Fibroblast of lung (primary cell): Measurements from ENCODE around the gene DSTYK.

ENCODE experiments used
- CTCF ChIP-seq, 2 donors: IDR thresholded peaks in 1 of 2; conservative IDR thresholded peaks in 1 of 2; 1 replicate in 1 of 2; 2 replicates in 1 of 2; pipeline ENCODE4 v1.5.1; 2011 to 2012; ENCODE audit warnings: low read length in 2 of 2, control low read depth in 1 of 2, inconsistent platforms in 1 of 2, low read depth in 1 of 2, mild to moderate bottlenecking in 1 of 2
- EZH2 ChIP-seq: IDR thresholded peaks from 2 replicates; pipeline ENCODE4 v1.5.1; 2012; ENCODE audit warnings: low read length, control low read depth, mild to moderate bottlenecking; ENCODE audit errors: missing control alignments

GRCh38 chr1:205204552-205204951 lies 7.0 kb downstream of the DSTYK start:
- TF ChIP-seq EZH2 (no peak), CTCF (conservative IDR thresholded peaks at IDR 0.05 in 1 of 2, IDR thresholded peaks at IDR 0.05 in 1 of 2; ENCODE audit: low read depth in 1 of 2, low read length in 2 of 2) (no peak)
